HCT116 (cell line): ENCODE results near the gene TLE7. TPM values are rescaled to one million over a fixed set of nuclear protein-coding genes. Genes with fewer than 3 reads are reported as not detected.

Experiments
- ATAC-seq: fragments of 200-7000 bp; cut with Tn5 transposase; 2 replicates; pipeline ENCODE4 v1.9.1; 2020; ENCODE audit warnings: mild to moderate bottlenecking, moderate library complexity
- BruUV-seq: library from RNA; stranded (reverse); fragments of 400-500 nt; replicated peaks from 2 replicates; lab custom pipeline; 2021; lab: Mats Ljungman, UMichigan
- CTCF ChIA-PET: fragments of 300-600 bp; sonication (Branson Sonifier 250); formaldehyde crosslinking; loops from one replicate; lab custom pipeline; 2021; ENCODE audit warnings: antibody characterized with exemption; lab: Charles Lee
- POLR2A ChIA-PET: fragments of 300-600, 350-600 bp; sonication (Branson Sonifier 250); formaldehyde crosslinking; loops from one replicate; lab custom pipeline; 2021; ENCODE audit warnings: antibody characterized with exemption; lab: Charles Lee
- RAD21 ChIA-PET, 2 experiments: fragments of 300-600 bp; sonication (Branson Sonifier 250); formaldehyde crosslinking; loops; one replicate each; lab custom pipeline; 2023; ENCODE audit warnings: low total read pairs in 2 of 2; ENCODE audit not compliant: uncharacterized antibody in 2 of 2, unreplicated experiment in 2 of 2, low non-redundant PET in 1 of 2; lab: Charles Lee
- DNase-seq: peaks from one replicate; pipeline ENCODE4 v3.0.0-alpha.2; 2010; ENCODE audit warnings: low read depth, low spot score
- H2AFZ ChIP-seq: fragments of 200-600 bp; shearing (Covaris generic), sonication (generic); 2 replicates; pipeline ENCODE4 v1.6.1; 2017; ENCODE audit warnings: low read depth, mixed run types, mixed read lengths, antibody characterized with exemption, low read length; ENCODE audit not compliant: poor library complexity, severe bottlenecking
- H3K27ac ChIP-seq: 2 replicates; pipeline ENCODE4 v1.5.1; 2012; ENCODE audit warnings: low read depth, low read length
- H3K27me3 ChIP-seq: fragments of 200-600 bp; sonication (generic); 2 replicates; pipeline ENCODE4 v1.6.1; 2016; ENCODE audit warnings: mixed run types, low read length, mixed read lengths; ENCODE audit not compliant: insufficient read depth
- H3K36me3 ChIP-seq, 2 experiments: fragments of 200-500 bp in 1 of 2; fragments of 200-600 bp in 1 of 2; sonication (Bioruptor generic) in 1 of 2; sonication (generic) in 1 of 2; 2 replicates each; pipeline versions ENCODE4 v1.5.1 to v1.6.1; 2014 to 2016; ENCODE audit warnings: low read length in 2 of 2, inconsistent platforms in 1 of 2, mixed read lengths in 1 of 2, mixed run types in 1 of 2; ENCODE audit not compliant: insufficient read depth in 2 of 2, control insufficient read depth in 1 of 2
- H3K4me1 ChIP-seq, 2 experiments: fragments of 200-600 bp in 1 of 2; sonication (generic) in 1 of 2; 2 replicates each; pipeline versions ENCODE4 v1.5.1 to v1.6.1; 2012 to 2017; ENCODE audit warnings: low read length in 2 of 2, inconsistent platforms in 1 of 2, mild to moderate bottlenecking in 1 of 2, mixed read lengths in 1 of 2, mixed run types in 1 of 2, moderate library complexity in 1 of 2; ENCODE audit not compliant: insufficient read depth in 2 of 2, control insufficient read depth in 1 of 2
- H3K4me2 ChIP-seq: fragments of 200-600 bp; sonication (generic); 2 replicates; pipeline ENCODE4 v1.6.1; 2017; ENCODE audit warnings: mixed run types, low read length, mixed read lengths
- H3K4me3 ChIP-seq, 2 experiments: fragments of 200-600 bp in 1 of 2; sonication (generic) in 1 of 2; replicated peaks in 1 of 2; 2 replicates each; pipeline ENCODE4 v1.5.1; 2011 to 2016; ENCODE audit warnings: low read length in 2 of 2, control low read depth in 1 of 2, low read depth in 1 of 2, mild to moderate bottlenecking in 1 of 2, mixed read lengths in 1 of 2, mixed run types in 1 of 2
- H3K79me2 ChIP-seq: fragments of 200-600 bp; sonication (generic); 2 replicates; pipeline ENCODE4 v1.6.1; 2017; ENCODE audit warnings: mild to moderate bottlenecking, mixed run types, low read length, moderate library complexity, mixed read lengths; ENCODE audit not compliant: insufficient read depth
- H3K9ac ChIP-seq: fragments of 200-600 bp; sonication (generic); 2 replicates; pipeline ENCODE4 v1.6.1; 2016; ENCODE audit warnings: low read length, mixed read lengths
- H3K9me2 ChIP-seq: fragments of 200-600 bp; sonication (generic), shearing (Covaris generic); 2 replicates; pipeline ENCODE4 v1.6.1; 2017; ENCODE audit warnings: mixed run types, mild to moderate bottlenecking, moderate library complexity; ENCODE audit not compliant: insufficient read depth
- H3K9me3 ChIP-seq, 2 experiments: fragments of 200-500 bp in 1 of 2; fragments of 200-600 bp in 1 of 2; sonication (Bioruptor generic) in 1 of 2; sonication (generic) in 1 of 2; 2 replicates each; pipeline ENCODE4 v1.6.1; 2014 to 2017; ENCODE audit warnings: low read length in 2 of 2, mixed read lengths in 2 of 2, inconsistent platforms in 1 of 2, low read depth in 1 of 2, mild to moderate bottlenecking in 1 of 2, mixed run types in 1 of 2, moderate library complexity in 1 of 2; ENCODE audit not compliant: control insufficient read depth in 1 of 2, insufficient read depth in 1 of 2
- H4K20me1 ChIP-seq: fragments of 200-600 bp; sonication (generic), shearing (Covaris generic); 2 replicates; pipeline ENCODE4 v1.6.1; 2017; ENCODE audit warnings: mixed run types, mild to moderate bottlenecking, moderate library complexity; ENCODE audit not compliant: insufficient read depth
- CBX3 ChIP-seq: IDR thresholded peaks from 2 replicates; pipeline ENCODE4 v1.6.1; 2012; ENCODE audit warnings: low read depth
- CTCF ChIP-seq, 3 experiments: fragments of 200-600 bp in 1 of 3; sonication (generic) in 1 of 3; IDR thresholded peaks in 2 of 3; conservative IDR thresholded peaks in 1 of 3; 2 replicates each; pipeline ENCODE4 v1.5.1; 2012 to 2017; ENCODE audit warnings: low read depth in 2 of 3, low read length in 2 of 3, antibody characterized with exemption in 1 of 3, borderline replicate concordance in 1 of 3, control low read depth in 1 of 3, mild to moderate bottlenecking in 1 of 3, mixed read lengths in 1 of 3, mixed run types in 1 of 3, moderate library complexity in 1 of 3; ENCODE audit not compliant: insufficient read depth in 1 of 3
- EGR1 ChIP-seq: IDR thresholded peaks from 2 replicates; pipeline ENCODE4 v1.6.1; 2012; ENCODE audit warnings: low read depth
- EZH2 ChIP-seq: fragments of 200-600 bp; sonication (generic); IDR thresholded peaks from 2 replicates; pipeline ENCODE4 v1.6.1; 2017; ENCODE audit warnings: antibody characterized with exemption, mixed run types
- JUND ChIP-seq: IDR thresholded peaks from 2 replicates; pipeline ENCODE4 v1.6.1; 2012
- RAD21 ChIP-seq: IDR thresholded peaks from 2 replicates; pipeline ENCODE4 v1.6.1; 2012; ENCODE audit warnings: low read depth, mild to moderate bottlenecking
- intact Hi-C: fragments of 100-400 bp; cut with micrococcal nuclease; formaldehyde crosslinking; loops from 2 replicates; pipeline ENCODE4 v1.10.0; 2022
- total RNA-seq: library from RNA; stranded (reverse); gene quantifications from one replicate; pipeline ENCODE4 v1.2.1, GENCODE V29; 2021; ENCODE audit not compliant: unreplicated experiment

The TLE7 gene
- total RNA-seq, 1 experiment from 2014 or later = not detected

GRCh38 chr16:71480956-71481355, 39.1 kb upstream of the TLE7 start:
- DNase-seq (no peak), ATAC-seq (no peak)
- Histone ChIP-seq H2AFZ (no peak overlapping the region), H3K4me2 (no peak overlapping the region), H3K9me2 (no peaks in the 10 kb centered on the region), H4K20me1 (no peaks in the 10 kb centered on the region), H3K4me3 (no peak overlapping the region), H3K36me3 (peaks cover 4 to 6% of the 10 kb centered on the region in 2 experiments; a peak in 1 of 4 replicates), H3K79me2 (no peaks in the 10 kb centered on the region), H3K9me3 (no peaks in the 10 kb centered on the region), H3K27ac (no peak overlapping the region), H3K4me1 (peaks cover 4 to 13% of the 10 kb centered on the region in 2 experiments; a peak in 3 of 4 replicates), H3K9ac (no peak overlapping the region), H3K27me3 (no peaks in the 10 kb centered on the region)
- intact Hi-C loops = no loop called here
- CTCF ChIA-PET = no interaction called here
- TF ChIP-seq JUND (no peak), EZH2 (no peak), EGR1 (no peak)
- POLR2A ChIA-PET = no interaction called here
- no TSS peak for BruUV-seq
- RAD21 ChIA-PET = no interaction called here

- Histone ChIP-seq H3K9ac (no peak overlapping the region), H4K20me1 (no peaks in the 10 kb centered on the region), H3K27me3 (no peaks in the 10 kb centered on the region), H3K4me2 (no peak overlapping the region), H3K27ac (no peak overlapping the region), H3K79me2 (no peaks in the 10 kb centered on the region), H3K4me1 (peaks cover 12 to 23% of the 10 kb centered on the region in 2 experiments), H3K9me2 (no peaks in the 10 kb centered on the region), H3K36me3 (peaks cover 10 to 11% of the 10 kb centered on the region in 2 experiments; a peak in 2 of 4 replicates), H2AFZ (no peak overlapping the region)
- ChIA-PET POLR2A (no interaction called here), RAD21 (no interaction called here)
- DNase-seq (no peak), ATAC-seq (peak; percentile 55)
- intact Hi-C loops = no loop called here
- no TSS peak for BruUV-seq
- no peak for TF ChIP-seq CBX3
- peak; percentile 58 for TF ChIP-seq RAD21
- TF ChIP-seq CTCF (IDR thresholded peaks at IDR 0.05 in 2 of 3, conservative IDR thresholded peaks at IDR 0.05 in 1 of 3; ENCODE audit: borderline replicate concordance in 1 of 3, insufficient read depth in 1 of 3, low read depth in 2 of 3, low read length in 2 of 3) = peak; percentile 40 to 77 (median 66); a peak in 5 of 6 replicates
- TF ChIP-seq, all 23 proteins: peak for 2
- CTCF ChIA-PET = interaction anchor here (1.0 to 1.6 kb wide), 9 partner anchors 12 to 132 kb away, joined by 3 to 9 read pairs (median 4); partner anchors contain the start of gene ZNF23
- H3K9me3 ChIP-seq = no peaks in the 10 kb centered on the region
- H3K4me3 ChIP-seq = no peak overlapping the region
Measured at GRCh38 chr16:71479420-71479819, 37.6 kb upstream of the TLE7 start.
